ENCODE data around the gene TRIM58. TPM values are rescaled to one million over a fixed set of nuclear protein-coding genes. Genes with fewer than 3 reads are reported as not detected.

TRIM58 gene
- total RNA-seq, 2 donors from 2014 or later: 0.36 to 9.6 TPM

DNA sequence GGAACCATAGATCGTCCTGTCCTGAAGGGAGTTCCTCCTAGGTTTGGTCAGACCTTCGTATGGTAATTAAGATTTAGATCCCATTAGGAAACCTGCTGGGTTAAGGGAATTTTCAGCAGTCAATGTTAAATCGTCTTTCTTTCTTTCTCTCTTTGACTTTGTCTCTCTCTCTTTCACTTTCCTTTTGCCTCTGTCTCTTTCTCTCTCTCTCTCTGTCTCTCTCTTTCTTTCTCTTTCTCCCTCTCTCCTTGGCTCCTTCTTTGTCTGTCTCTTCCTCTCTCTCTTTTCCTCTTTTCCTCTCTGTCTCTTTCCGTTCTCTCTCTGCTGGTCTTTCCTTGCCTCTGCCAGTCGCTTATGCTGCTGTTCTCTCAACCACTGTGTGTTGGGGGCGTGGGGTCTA is 47.1 kb downstream of the TRIM58 start:
- no peak for DNase-seq (ENCODE audit: low spot score)
- Histone ChIP-seq H3K4me1 (replicated peaks) (no peaks in the 10 kb centered on the region), H3K27ac (no peak overlapping the region), H3K9me3 (no peaks in the 10 kb centered on the region), H3K36me3 (no peaks in the 10 kb centered on the region), H3K4me3 (no peak overlapping the region), H3K27me3 (replicated peaks; ENCODE audit: insufficient read depth) (no peaks in the 10 kb centered on the region)
- intact Hi-C loops (cut with DNase I): no loop called here
- TF ChIP-seq POLR2AphosphoS5 (IDR thresholded peaks at IDR 0.05) (no peak), POLR2A (IDR thresholded peaks at IDR 0.05) (no peak)
- TF ChIP-seq, protein P1, sequence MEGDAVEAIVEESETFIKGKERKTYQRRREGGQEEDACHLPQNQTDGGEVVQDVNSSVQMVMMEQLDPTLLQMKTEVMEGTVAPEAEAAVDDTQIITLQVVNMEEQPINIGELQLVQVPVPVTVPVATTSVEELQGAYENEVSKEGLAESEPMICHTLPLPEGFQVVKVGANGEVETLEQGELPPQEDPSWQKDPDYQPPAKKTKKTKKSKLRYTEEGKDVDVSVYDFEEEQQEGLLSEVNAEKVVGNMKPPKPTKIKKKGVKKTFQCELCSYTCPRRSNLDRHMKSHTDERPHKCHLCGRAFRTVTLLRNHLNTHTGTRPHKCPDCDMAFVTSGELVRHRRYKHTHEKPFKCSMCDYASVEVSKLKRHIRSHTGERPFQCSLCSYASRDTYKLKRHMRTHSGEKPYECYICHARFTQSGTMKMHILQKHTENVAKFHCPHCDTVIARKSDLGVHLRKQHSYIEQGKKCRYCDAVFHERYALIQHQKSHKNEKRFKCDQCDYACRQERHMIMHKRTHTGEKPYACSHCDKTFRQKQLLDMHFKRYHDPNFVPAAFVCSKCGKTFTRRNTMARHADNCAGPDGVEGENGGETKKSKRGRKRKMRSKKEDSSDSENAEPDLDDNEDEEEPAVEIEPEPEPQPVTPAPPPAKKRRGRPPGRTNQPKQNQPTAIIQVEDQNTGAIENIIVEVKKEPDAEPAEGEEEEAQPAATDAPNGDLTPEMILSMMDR (IDR thresholded peaks at IDR 0.05): no peak
- 81% methylated on average over 6 of the region's 6 CpGs for whole genome bisulfite sequencing

DNA sequence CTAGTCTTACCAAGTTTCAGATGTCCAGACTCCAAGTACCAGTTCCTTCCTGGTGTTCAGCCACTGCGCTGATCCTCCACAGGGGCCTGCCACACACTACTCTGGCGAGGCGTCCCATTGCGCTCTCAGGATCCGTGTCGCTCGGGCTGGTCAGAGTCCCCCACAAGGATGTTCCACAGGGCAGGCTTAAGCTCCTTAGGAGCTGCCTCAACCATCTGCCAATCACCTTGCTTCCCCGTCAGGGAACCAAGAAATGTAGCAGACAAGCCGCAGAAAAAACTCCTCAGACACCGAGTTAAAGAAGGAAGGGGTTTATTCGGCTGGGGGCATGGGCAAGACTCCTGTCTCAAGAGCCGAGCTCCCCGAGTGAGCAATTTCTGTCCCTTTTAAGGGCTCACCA is 48.2 kb downstream of the TRIM58 start:
- TF ChIP-seq POLR2AphosphoS5 (IDR thresholded peaks at IDR 0.05) (no peak), POLR2A (IDR thresholded peaks at IDR 0.05) (no peak)
- TF ChIP-seq, protein P1 (IDR thresholded peaks at IDR 0.05): no peak
- no peak overlapping the region for H3K27ac ChIP-seq
- H3K4me3 ChIP-seq: no peak overlapping the region
- H3K36me3 ChIP-seq: no peaks in the 10 kb centered on the region
- DNase-seq (ENCODE audit: low spot score): no peak
- WGBS: 90% methylated on average over 13 of the region's 13 CpGs
- H3K9me3 ChIP-seq: no peaks in the 10 kb centered on the region
- intact Hi-C loops (cut with DNase I): no loop called here
- H3K27me3 ChIP-seq (replicated peaks; ENCODE audit: insufficient read depth): no peaks in the 10 kb centered on the region
- H3K4me1 ChIP-seq (replicated peaks): no peaks in the 10 kb centered on the region

DNA sequence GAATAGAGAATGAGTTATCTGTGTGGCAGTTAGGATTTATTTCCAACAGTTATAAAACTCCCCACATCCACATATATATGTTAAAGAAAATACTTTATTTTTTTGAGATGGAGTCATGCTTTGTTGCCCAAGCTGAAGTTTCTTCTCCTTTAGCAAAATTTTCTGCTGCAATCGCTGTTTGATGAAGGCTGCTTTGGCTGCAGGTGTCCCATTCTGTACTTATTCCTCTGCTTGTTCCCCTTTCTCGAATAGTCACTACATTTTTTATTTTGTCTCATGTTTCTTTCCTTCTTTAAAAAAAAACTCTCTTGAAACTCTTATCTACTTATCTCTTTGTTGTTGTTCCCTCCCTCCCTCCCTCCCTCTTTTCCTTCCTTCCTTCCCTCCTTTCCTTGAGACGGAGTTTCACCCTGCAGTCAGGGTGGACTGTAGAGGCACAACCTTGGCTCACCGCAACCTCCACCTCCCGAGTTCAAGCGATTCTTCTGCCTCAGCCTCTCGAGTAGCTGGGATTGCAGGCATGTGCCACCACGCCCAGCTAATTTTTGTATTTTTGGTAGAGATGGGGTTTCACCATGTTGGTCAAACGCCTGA is 49.0 kb downstream of the TRIM58 start:
- 81% methylated on average over 9 of the region's 9 CpGs for WGBS
- DNase-seq (ENCODE audit: low spot score): no peak
- intact Hi-C loops (cut with DNase I): no loop called here
- Histone ChIP-seq H3K9me3 (no peaks in the 10 kb centered on the region), H3K27me3 (replicated peaks; ENCODE audit: insufficient read depth) (no peaks in the 10 kb centered on the region), H3K4me1 (replicated peaks) (no peaks in the 10 kb centered on the region), H3K4me3 (no peak overlapping the region), H3K27ac (no peak overlapping the region), H3K36me3 (no peaks in the 10 kb centered on the region)
- no peak for TF ChIP-seq POLR2A (IDR thresholded peaks at IDR 0.05)
- TF ChIP-seq POLR2AphosphoS5 (IDR thresholded peaks at IDR 0.05): no peak
- TF ChIP-seq, protein P1 (IDR thresholded peaks at IDR 0.05): no peak

DNA sequence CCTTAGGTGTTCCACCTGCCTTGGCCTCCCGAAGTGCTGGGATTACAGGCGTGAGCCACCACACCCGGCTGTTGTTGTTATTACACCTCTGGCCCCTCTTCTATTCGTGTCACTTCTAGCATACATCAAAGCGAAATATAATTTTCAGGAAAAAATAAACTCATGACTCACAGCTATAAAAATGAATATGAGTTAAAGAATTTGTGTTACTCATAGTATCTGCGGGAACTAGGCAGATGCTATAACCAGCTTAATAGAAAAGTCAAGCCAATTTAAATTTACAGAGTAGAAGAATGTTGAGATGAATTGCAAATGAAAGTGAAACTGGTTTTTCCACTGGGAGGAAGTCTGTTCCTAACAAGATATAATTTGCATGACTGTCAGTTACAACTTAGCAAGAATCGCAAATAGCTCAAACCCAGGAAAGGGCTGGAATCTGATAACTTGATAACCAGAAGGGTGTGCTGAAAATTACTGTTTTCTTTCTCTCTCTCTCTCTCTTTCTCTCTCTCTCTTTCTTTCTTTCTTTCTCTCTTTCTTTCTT is 49.6 kb downstream of the TRIM58 start:
- WGBS: 41% methylated on average over 7 of the region's 7 CpGs
- intact Hi-C loops (cut with DNase I): no loop called here
- H3K9me3 ChIP-seq: no peaks in the 10 kb centered on the region
- DNase-seq (ENCODE audit: low spot score): no peak
- H3K4me3 ChIP-seq: no peak overlapping the region
- H3K4me1 ChIP-seq (replicated peaks): no peaks in the 10 kb centered on the region
- H3K36me3 ChIP-seq: no peaks in the 10 kb centered on the region
- TF ChIP-seq, protein P1 (IDR thresholded peaks at IDR 0.05): no peak
- TF ChIP-seq POLR2AphosphoS5 (IDR thresholded peaks at IDR 0.05): no peak
- no peak for TF ChIP-seq POLR2A (IDR thresholded peaks at IDR 0.05)
- no peak overlapping the region for H3K27ac ChIP-seq
- H3K27me3 ChIP-seq (replicated peaks; ENCODE audit: insufficient read depth): no peaks in the 10 kb centered on the region

DNA sequence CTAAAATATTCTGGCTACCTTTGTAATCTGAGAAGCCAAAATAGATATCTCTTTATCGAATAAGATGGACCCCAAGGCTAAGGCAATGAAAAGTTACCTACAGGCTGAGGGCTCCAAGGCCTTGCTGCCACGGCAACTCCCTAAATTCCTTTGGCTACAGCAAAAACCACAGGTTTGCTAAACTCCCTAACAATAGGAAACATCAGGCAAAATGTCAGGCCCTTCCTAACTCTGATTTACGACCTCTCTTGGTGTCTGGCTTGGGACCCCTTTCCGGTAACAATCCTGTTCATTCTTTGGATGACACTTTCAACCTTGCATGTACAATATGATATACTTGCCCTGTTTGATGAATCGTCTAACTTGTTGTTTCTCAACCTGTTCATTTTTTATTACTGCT is 51.8 kb downstream of the TRIM58 start:
- Histone ChIP-seq H3K9me3 (no peaks in the 10 kb centered on the region), H3K27ac (no peak overlapping the region), H3K27me3 (replicated peaks; ENCODE audit: insufficient read depth) (no peaks in the 10 kb centered on the region), H3K4me3 (no peak overlapping the region), H3K4me1 (replicated peaks) (no peaks in the 10 kb centered on the region), H3K36me3 (no peaks in the 10 kb centered on the region)
- 68% methylated on average over 5 of the region's 5 CpGs for WGBS
- DNase-seq (ENCODE audit: low spot score): no peak
- intact Hi-C loops (cut with DNase I): no loop called here
- TF ChIP-seq POLR2A (IDR thresholded peaks at IDR 0.05) (no peak), POLR2AphosphoS5 (IDR thresholded peaks at IDR 0.05) (no peak)
- TF ChIP-seq, protein P1 (IDR thresholded peaks at IDR 0.05): no peak

All from prostate gland (tissue), 2 donors.